Activated CD8-positive, alpha-beta memory T cell treated with anti-CD3 and anti-CD28 coated beads for 36 hours (primary cell): Measurements from ENCODE around the gene TCL1A. TPM values are rescaled to one million over a fixed set of nuclear protein-coding genes. Genes with fewer than 3 reads are reported as not detected.

Experiments
- CTCF ChIA-PET: fragments of 350-600 bp; sonication (Branson Sonifier 250); formaldehyde crosslinking; loops from one replicate; lab custom pipeline; 2021; ENCODE audit warnings: antibody characterized with exemption; lab: Charles Lee
- POLR2A ChIA-PET: fragments of 350-600 bp; sonication (Branson Sonifier 250); formaldehyde crosslinking; loops from one replicate; lab custom pipeline; 2021; ENCODE audit warnings: antibody characterized with exemption; lab: Charles Lee
- total RNA-seq, 2 experiments: library from RNA; stranded (reverse); gene quantifications; one replicate each; pipeline ENCODE4 v1.2.3, GENCODE V29; 2021

Gene TCL1A
- total RNA-seq, 2 experiments from 2014 or later, result not detected

GRCh38 chr14:95710106-95710505 lies 3.8 kb downstream of the TCL1A start:
- ChIA-PET CTCF (no interaction called here), POLR2A (no interaction called here)

GRCh38 chr14:95707327-95707726 lies 6.6 kb downstream of the TCL1A start:
- ChIA-PET CTCF (no interaction called here), POLR2A (no interaction called here)

- CTCF ChIA-PET, result no interaction called here
- POLR2A ChIA-PET, result no interaction called here
Measured at GRCh38 chr14:95705518-95705917, 8.4 kb downstream of the TCL1A start.

GRCh38 chr14:95703805-95704204 lies 10.1 kb downstream of the TCL1A start:
- CTCF ChIA-PET, result no interaction called here
- POLR2A ChIA-PET, result no interaction called here

GRCh38 chr14:95703341-95703740 lies 10.6 kb downstream of the TCL1A start:
- CTCF ChIA-PET, result no interaction called here
- POLR2A ChIA-PET, result no interaction called here

GRCh38 chr14:95701846-95702221 lies 12.1 kb downstream of the TCL1A start:
- POLR2A ChIA-PET, result no interaction called here
- CTCF ChIA-PET, result no interaction called here

- CTCF ChIA-PET, result no interaction called here
Measured at GRCh38 chr14:95700221-95700976, 13.5 kb downstream of the TCL1A start.

GRCh38 chr14:95699412-95699811 lies 14.5 kb downstream of the TCL1A start:
- POLR2A ChIA-PET, result no interaction called here
- CTCF ChIA-PET, result no interaction called here

More at GRCh38 chr14:95700221-95700976, 13.5 kb downstream of the TCL1A start:
- POLR2A ChIA-PET, result no interaction called here

GRCh38 chr14:95698287-95698686 lies 15.6 kb downstream of the TCL1A start:
- POLR2A ChIA-PET, result no interaction called here
- CTCF ChIA-PET, result no interaction called here

GRCh38 chr14:95697764-95698163 lies 16.2 kb downstream of the TCL1A start:
- ChIA-PET CTCF (no interaction called here), POLR2A (no interaction called here)

GRCh38 chr14:95696741-95697140 lies 17.2 kb downstream of the TCL1A start:
- POLR2A ChIA-PET, result no interaction called here
- CTCF ChIA-PET, result no interaction called here

- ChIA-PET POLR2A (no interaction called here), CTCF (no interaction called here)
Measured at GRCh38 chr14:95695913-95696312, 18.0 kb downstream of the TCL1A start.

GRCh38 chr14:95695051-95695450 lies 18.9 kb downstream of the TCL1A start:
- CTCF ChIA-PET, result no interaction called here
- POLR2A ChIA-PET, result no interaction called here

GRCh38 chr14:95692109-95692508 lies 21.8 kb downstream of the TCL1A start:
- CTCF ChIA-PET, result no interaction called here
- POLR2A ChIA-PET, result no interaction called here

GRCh38 chr14:95691591-95691990 lies 22.3 kb downstream of the TCL1A start:
- ChIA-PET CTCF (no interaction called here), POLR2A (no interaction called here)

- POLR2A ChIA-PET, result no interaction called here
Measured at GRCh38 chr14:95690815-95691214, 23.1 kb downstream of the TCL1A start.

GRCh38 chr14:95689441-95689840 lies 24.5 kb downstream of the TCL1A start:
- ChIA-PET CTCF (no interaction called here), POLR2A (no interaction called here)

More at GRCh38 chr14:95690815-95691214, 23.1 kb downstream of the TCL1A start:
- CTCF ChIA-PET, result no interaction called here

- CTCF ChIA-PET, result no interaction called here
- POLR2A ChIA-PET, result no interaction called here
Measured at GRCh38 chr14:95686935-95687334, 27.0 kb downstream of the TCL1A start.

- ChIA-PET CTCF (no interaction called here), POLR2A (no interaction called here)
Measured at GRCh38 chr14:95685978-95686922, 27.7 kb downstream of the TCL1A start, which contains the start of gene TCL1B. Gene TCL1B, plus strand, starts transcription at chr14:95686426. Its CDS starts 42 bp downstream, at chr14:95686468.

GRCh38 chr14:95683793-95684192 lies 30.1 kb downstream of the TCL1A start:
- CTCF ChIA-PET, result interaction anchor here (1.0 to 1.7 kb wide), 3 partner anchors 121 to 239 kb away, joined by 3 to 7 read pairs (median 4); no protein-coding TSS in a partner anchor
- POLR2A ChIA-PET, result no interaction called here
